Body of pancreas (tissue), 4 donors: Measurements from ENCODE around the gene HS3ST6. TPM values are rescaled to one million over a fixed set of nuclear protein-coding genes. Genes with fewer than 3 reads are reported as not detected.
"Not testable (repeated sequence)": the region's sequence is repeated elsewhere in the genome, so short reads cannot be mapped to it uniquely, and the experiment has no call there.

Experiments
- ATAC-seq: fragments of 150-250 bp; one replicate; pipeline ENCODE4 v1.9.1; 2016
- DNase-seq, 4 donors: peaks; one replicate each; pipeline ENCODE4 v3.0.0-alpha.2; 2019
- H3K27ac ChIP-seq, 4 donors: fragments of 200-600 bp; sonication (generic); 1 replicate in 3 of 4; 2 replicates in 1 of 4; pipeline versions ENCODE4 v1.5.1 to v1.6.1; 2016 to 2019; ENCODE audit warnings: mild to moderate bottlenecking in 1 of 4, mixed read lengths in 1 of 4, moderate library complexity in 1 of 4
- H3K27me3 ChIP-seq, 2 donors: fragments of 200-600 bp; sonication (generic); one replicate each; pipeline ENCODE4 v1.6.0; 2016; ENCODE audit warnings: mild to moderate bottlenecking in 1 of 2
- H3K36me3 ChIP-seq, 2 donors: fragments of 200-600 bp; sonication (generic); replicated peaks in 1 of 2; 2 replicates each; pipeline ENCODE4 v1.5.1; 2016; ENCODE audit warnings: low read depth in 2 of 2; ENCODE audit not compliant: insufficient read depth in 1 of 2
- H3K4me1 ChIP-seq: fragments of 200-600 bp; sonication (generic); one replicate; pipeline ENCODE4 v1.6.0; 2016
- H3K4me3 ChIP-seq, 2 donors: fragments of 200-600 bp; sonication (generic); 1 replicate in 1 of 2; 2 replicates in 1 of 2; pipeline ENCODE4 v1.5.1; 2016 to 2019
- H3K9me3 ChIP-seq, 3 donors: fragments of 200-600 bp; sonication (generic); 1 replicate in 2 of 3; 2 replicates in 1 of 3; pipeline ENCODE4 v1.5.1; 2016
- CTCF ChIP-seq, 7 experiments: fragments of 450-650 bp in 4 of 7; fragments of 200-600 bp in 3 of 7; sonication (generic) in 3 of 7; IDR thresholded peaks; one replicate each; pipeline ENCODE4 v1.5.1; 2016 to 2019; ENCODE audit warnings: antibody characterized with exemption in 7 of 7
- POLR2A ChIP-seq, 3 donors: fragments of 450-650 bp; IDR thresholded peaks; one replicate each; pipeline ENCODE4 v1.6.1; 2016; ENCODE audit warnings: antibody characterized with exemption in 3 of 3, mild to moderate bottlenecking in 2 of 3
- WGBS, 2 donors: methylation state at CpG; one replicate each; pipeline ENCODE4 v1.1.5; 2017; 5-methylcytosine and 5-hydroxymethylcytosine counted together
- intact Hi-C: fragments of 100-400 bp; cut with DNase I; formaldehyde crosslinking; loops from one replicate; pipeline ENCODE4 v1.15.1; 2023
- total RNA-seq, 2 donors: library from RNA; depleted of rRNA; stranded (reverse); fragments of >200 nt; gene quantifications; one replicate each; pipeline ENCODE4 v1.1.0, GENCODE V29; 2016

Gene HS3ST6
- total RNA-seq, 2 donors from 2014 or later = not detected

- no peaks in the 10 kb centered on the region for H3K27me3 ChIP-seq
- no peaks in the 10 kb centered on the region for H3K9me3 ChIP-seq
- WGBS, 2 donors = 41 to 56% methylated on average over 5 of the region's 5 CpGs
- no peaks in the 10 kb centered on the region for H3K4me1 ChIP-seq
- ATAC-seq (no peak), DNase-seq (no peak)
- H3K36me3 ChIP-seq = no peaks in the 10 kb centered on the region
- TF ChIP-seq CTCF (IDR thresholded peaks at IDR 0.05) (no peak), POLR2A (IDR thresholded peaks at IDR 0.05) (no peak)
- H3K27ac ChIP-seq = no peak overlapping the region
- no peak overlapping the region for H3K4me3 ChIP-seq
- intact Hi-C loops = no loop called here
These were observed 40.0 kb downstream of the HS3ST6 start for GRCh38 chr16:1878256-1878655.

- 63 to 70% methylated on average over 11 of the region's 11 CpGs for WGBS, 2 donors
- ATAC-seq (no peak), DNase-seq (no peak)
- Histone ChIP-seq H3K9me3 (no peaks in the 10 kb centered on the region), H3K4me1 (no peaks in the 10 kb centered on the region), H3K36me3 (no peaks in the 10 kb centered on the region), H3K27ac (no peak overlapping the region), H3K4me3 (no peak overlapping the region), H3K27me3 (no peaks in the 10 kb centered on the region)
- intact Hi-C loops = no loop called here
- TF ChIP-seq CTCF (IDR thresholded peaks at IDR 0.05) (no peak), POLR2A (IDR thresholded peaks at IDR 0.05) (no peak)
These were observed 40.4 kb downstream of the HS3ST6 start for GRCh38 chr16:1877804-1878203.

- TF ChIP-seq POLR2A (IDR thresholded peaks at IDR 0.05) (no peak), CTCF (IDR thresholded peaks at IDR 0.05) (no peak)
- Histone ChIP-seq H3K36me3 (no peaks in the 10 kb centered on the region), H3K9me3 (no peaks in the 10 kb centered on the region), H3K27me3 (no peaks in the 10 kb centered on the region), H3K4me3 (no peak overlapping the region), H3K4me1 (peaks cover 6% of the 10 kb centered on the region), H3K27ac (no peak overlapping the region)
- intact Hi-C loops = no loop called here
- DNase-seq (no peak), ATAC-seq (no peak)
- WGBS, 2 donors = 52 to 58% methylated on average over 6 of the region's 6 CpGs
These were observed 41.1 kb downstream of the HS3ST6 start for GRCh38 chr16:1877089-1877488.

GRCh38 chr16:1876468-1876867, 41.7 kb downstream of the HS3ST6 start:
- H3K4me3 ChIP-seq = no peak overlapping the region
- no peaks in the 10 kb centered on the region for H3K9me3 ChIP-seq
- no peaks in the 10 kb centered on the region for H3K36me3 ChIP-seq
- H3K4me1 ChIP-seq = peaks cover 9% of the 10 kb centered on the region
- no peak overlapping the region for H3K27ac ChIP-seq
- DNase-seq (no peak), ATAC-seq (no peak)
- WGBS, 2 donors = 75 to 82% methylated on average over 7 of the region's 7 CpGs
- intact Hi-C loops = no loop called here
- no peaks in the 10 kb centered on the region for H3K27me3 ChIP-seq
- TF ChIP-seq POLR2A (IDR thresholded peaks at IDR 0.05) (no peak), CTCF (IDR thresholded peaks at IDR 0.05) (no peak)

- 76 to 87% methylated on average over 13 of the region's 13 CpGs for WGBS, 2 donors
- H3K27ac ChIP-seq, H3K4me3 ChIP-seq, ATAC-seq, H3K4me1 ChIP-seq, H3K27me3 ChIP-seq, H3K9me3 ChIP-seq, H3K36me3 ChIP-seq, intact Hi-C loops, DNase-seq: not testable (repeated sequence)
These were observed 42.1 kb downstream of the HS3ST6 start for GRCh38 chr16:1876066-1876465.
